ENCODE data around the gene RNF212B.
A peak's percentile ranks its signal among the peaks of the same experiment; 100 is the strongest.
"Not testable (repeated sequence)": the region's sequence is repeated elsewhere in the genome, so short reads cannot be mapped to it uniquely, and the experiment has no call there.

RNF212B gene

GRCh38 chr14:23242076-23242475, 4.3 kb downstream of the RNF212B start:
- DNase-seq (ENCODE audit: low read depth in 2 of 2): no peak

DNA sequence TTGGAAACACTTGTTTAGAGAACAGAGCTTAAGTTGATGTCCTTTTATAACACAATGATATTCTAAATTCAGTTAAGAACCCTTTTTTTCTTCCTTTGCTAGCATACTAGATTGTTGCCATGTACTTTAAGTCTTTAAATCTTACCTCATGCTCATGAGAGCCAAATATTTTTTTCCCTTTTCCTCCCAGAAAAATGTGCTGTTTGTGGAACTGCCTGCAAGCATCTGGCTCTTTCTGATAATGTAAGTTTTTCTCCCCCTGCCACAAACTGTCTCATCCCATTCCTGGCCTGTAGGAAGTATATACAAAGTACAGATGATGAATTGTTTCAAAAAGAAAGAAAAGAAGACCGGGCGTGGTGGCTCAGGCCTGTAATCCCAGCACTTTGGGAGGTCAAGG, 5.3 kb downstream of the RNF212B start:
- DNase-seq (ENCODE audit: low read depth in 2 of 2): no peak

GRCh38 chr14:23245282-23245681, 7.5 kb downstream of the RNF212B start:
- no peak for DNase-seq (ENCODE audit: low read depth in 2 of 2)

DNA sequence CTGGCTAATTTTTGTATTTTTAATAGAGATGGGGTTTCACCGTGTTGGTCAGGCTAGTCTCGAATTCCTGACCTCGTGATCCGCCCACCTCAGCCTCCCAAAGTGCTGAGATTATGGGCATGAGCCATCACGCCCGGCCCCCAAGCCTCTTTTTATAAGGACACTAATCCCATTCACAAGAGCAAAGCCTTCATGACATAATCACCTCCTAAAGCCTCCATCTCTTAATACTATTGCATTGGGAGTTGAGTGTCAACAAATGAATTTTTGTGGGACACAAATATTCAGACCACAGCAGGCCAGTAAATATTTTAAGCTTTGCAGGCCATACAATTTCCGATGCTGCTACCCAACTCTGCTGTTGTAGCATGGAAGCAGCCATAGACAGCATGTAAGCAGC, 10.9 kb downstream of the RNF212B start:
- DNase-seq (ENCODE audit: low read depth in 2 of 2): no peak

- no peak for DNase-seq (ENCODE audit: low read depth in 2 of 2)
Measured at GRCh38 chr14:23249824-23250223, 12.1 kb downstream of the RNF212B start.

DNA sequence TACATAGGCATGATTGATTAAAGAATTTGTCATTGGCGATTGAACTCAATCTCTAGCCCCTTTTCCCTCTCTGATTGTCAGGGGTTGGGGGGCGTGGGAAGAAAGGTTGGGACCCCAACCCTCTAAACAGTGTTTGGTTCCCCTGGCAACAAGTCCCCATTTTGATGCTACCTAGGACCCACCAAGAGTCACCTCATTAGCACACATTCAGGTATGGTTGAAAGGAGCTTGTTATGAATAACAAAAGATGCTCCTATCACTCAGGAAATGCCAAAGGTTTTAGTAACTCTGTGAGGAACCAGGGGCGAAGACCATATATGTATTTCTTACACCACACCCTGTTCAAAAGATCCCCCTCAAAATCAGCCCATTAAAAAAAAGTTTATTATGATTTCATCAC, 14.3 kb downstream of the RNF212B start:
- no peak for DNase-seq (ENCODE audit: low read depth in 2 of 2)

DNA sequence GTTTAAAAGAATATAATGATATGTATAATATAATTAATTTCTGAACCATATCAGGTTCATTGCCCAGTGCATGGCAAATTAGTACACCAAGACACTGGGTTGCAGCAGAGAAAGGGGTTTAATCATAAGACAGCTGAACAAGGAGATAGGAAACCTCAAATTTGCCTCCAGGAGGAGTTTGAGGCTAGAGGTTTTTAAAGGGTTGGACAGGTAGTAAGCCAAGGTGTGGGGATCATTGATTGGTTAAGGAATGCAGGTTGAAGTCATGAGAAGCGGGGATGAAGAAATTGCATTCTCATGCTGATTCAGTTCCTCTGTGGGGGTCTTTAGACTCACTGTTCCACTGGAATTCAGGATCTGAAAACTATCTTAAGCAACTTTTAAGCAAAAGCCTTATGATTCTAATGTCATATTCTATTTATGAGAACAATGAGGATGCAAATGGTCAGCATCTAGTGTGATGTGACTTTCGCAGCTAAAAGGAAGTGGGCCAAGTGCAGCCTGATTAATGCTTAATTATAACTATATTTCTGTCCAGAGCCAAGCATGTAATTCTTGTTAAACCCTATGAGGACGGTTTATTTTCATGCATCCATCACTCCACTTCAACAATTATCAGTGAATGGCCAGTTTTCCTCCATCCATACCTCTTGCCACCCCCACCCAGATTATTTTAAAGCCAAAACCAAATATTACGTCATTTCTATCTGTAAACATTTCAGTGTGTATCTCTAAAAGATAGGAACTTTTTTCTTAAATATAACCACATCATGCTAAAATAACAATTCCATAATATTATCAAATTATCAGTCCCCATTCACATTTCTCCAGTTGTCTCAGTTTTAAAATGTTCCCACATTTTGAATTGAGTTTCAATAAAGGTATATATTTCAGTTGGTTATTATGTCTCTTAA, 14.9 kb downstream of the RNF212B start:
- no peak for DNase-seq (ENCODE audit: low read depth in 2 of 2)

DNA sequence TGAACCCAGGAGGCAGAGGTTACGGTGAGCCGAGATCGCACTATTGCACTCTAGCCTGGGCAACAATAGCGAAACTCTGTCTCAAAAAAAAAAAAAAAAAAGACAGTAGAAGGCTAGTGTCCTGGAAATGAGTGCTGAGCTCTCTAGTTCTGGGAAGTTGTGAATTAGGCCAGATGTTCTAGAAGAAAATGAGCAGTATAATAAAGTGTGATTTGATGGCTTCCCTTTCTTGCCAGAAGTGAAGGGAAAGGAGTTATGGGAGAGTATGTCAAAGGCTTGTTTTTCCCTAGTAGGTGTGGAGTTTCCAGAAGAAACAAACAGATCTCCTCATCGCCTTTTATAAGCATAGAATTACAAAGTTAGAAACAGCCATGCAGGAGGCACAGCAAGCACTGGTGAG, 20.5 kb downstream of the RNF212B start:
- no peak for DNase-seq (ENCODE audit: low read depth in 2 of 2)

GRCh38 chr14:23259426-23259825, 21.7 kb downstream of the RNF212B start:
- no peak for DNase-seq (ENCODE audit: low read depth in 2 of 2)

GRCh38 chr14:23260849-23261248, 23.1 kb downstream of the RNF212B start:
- DNase-seq (ENCODE audit: low read depth in 2 of 2): not testable (repeated sequence)

DNA sequence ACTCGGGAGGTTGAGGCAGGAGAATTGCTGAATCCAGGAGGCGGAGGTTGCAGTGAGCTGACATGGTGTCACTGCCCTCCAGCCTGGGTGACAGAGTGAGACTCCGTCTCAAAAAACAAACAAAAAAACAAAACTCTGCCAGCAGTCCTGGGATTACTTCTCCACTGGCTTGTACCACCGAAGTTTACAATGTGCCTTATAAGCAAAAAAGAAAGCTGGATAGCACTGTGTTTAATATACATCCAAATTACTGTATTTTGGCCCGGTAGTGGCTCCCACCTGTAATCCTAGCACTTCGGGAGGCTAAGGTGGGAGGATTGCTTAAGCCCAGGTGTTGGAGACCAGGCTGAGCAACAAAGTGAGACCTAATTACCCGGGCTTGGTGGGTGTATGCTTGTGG, 31.5 kb downstream of the RNF212B start:
- no peak for DNase-seq (ENCODE audit: low read depth in 2 of 2)

DNA sequence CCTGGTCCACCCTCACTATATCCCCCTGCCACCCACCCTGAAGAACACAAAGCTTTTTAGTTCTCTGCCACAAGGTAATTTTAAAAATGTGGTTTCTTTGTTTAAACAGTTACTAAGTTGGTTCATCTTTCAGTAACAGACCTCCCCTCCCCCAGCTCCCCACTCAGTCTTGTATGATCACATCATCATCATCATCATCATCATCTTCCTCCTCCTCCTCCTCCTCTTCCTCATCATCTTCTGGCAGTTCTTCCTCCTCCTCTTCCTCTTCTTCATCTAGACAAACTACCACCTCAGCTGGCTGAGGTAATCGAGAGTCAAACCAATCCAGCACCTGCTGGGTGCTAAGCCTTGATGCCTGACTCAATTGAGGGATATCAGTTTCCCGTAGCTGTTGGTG, 37.7 kb downstream of the RNF212B start:
- DNase-seq (ENCODE audit: low read depth in 2 of 2): no peak

DNA sequence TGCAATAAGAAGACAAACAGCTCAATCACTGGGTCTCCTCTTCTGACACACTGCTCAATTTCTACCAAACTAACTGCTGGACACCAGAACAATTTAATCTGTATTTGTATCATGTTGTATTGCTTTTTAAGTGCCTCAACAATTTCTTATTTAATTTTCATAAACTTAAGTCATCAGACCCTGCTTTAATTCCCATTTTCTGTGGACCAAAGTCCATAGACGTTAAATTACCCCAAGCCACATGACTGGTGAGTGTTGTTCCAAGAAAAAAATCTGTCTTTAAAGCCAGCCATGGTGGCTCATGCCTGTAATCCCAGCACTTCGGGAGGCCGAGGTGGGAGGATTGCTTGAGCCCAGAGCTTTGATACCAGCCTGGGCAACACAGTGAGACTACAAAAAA, 39.5 kb downstream of the RNF212B start:
- no peak for DNase-seq (ENCODE audit: low read depth in 2 of 2)

DNA sequence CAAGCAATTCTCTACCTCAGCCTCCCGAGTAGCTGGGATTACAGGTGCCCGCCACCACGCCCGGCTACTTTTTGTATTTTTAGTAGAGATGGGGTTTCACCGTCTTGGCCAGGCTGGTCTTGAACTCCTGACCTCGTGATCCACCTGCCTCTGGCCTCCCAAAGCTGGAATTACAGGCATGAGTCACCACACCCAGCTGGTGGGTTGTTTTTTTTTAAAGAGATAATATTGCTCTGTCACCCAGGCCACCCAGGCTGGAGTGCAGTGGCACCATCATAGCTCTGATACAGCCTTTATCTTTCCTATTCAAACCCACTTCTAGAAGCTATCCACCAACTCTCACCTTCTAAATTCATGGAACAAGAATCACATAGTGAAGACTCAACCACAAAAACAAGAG, 40.2 kb downstream of the RNF212B start:
- DNase-seq (ENCODE audit: low read depth in 2 of 2): not testable (repeated sequence)

DNA sequence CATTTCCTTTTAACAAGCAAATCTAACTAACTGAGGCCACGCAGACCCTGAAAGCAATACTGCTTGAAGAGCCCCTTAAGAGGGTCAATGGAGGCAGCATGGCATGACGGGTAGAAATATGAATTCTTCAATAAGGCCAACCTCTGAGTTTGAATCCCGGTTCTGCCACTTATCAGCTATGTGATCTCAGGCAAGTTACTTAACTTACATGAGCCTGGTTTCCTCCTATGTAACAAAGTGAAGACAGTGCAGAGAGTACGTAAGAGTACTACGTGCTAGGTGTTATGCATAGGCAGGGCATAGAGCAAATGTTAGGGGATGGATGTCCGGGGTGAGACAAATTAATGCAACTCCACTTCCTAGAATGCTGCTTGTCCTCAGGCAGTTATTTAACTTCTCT, 43.5 kb downstream of the RNF212B start:
- no peak for DNase-seq (ENCODE audit: low read depth in 2 of 2)

- DNase-seq (ENCODE audit: low read depth in 2 of 2): no peak
Measured at GRCh38 chr14:23284654-23285529, 47.2 kb downstream of the RNF212B start.

DNA sequence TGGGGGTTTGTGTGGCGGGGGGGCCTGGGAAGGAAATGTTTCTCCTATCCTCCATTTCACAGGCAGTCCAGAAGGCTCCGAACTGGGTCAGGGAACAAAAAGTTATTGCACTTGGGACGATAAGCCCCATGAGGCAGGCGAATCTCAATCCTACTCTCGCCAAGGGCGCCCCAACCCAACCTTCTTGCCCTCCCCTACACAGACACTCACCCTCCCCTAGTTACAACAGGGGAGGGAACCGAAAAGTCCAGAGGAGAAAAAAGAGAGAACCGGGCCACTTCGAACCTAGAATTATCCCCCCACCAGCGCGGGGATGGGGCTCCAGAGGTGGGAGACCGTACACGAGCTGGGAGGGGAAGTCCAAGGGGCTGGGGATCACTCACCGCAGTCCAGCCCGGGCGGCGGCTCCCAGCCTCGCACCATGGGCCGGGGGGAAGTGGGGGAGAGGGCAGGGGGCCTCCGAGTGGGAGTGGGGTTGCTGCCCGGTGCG, 47.8 kb downstream of the RNF212B start:
- DNase-seq (ENCODE audit: low read depth in 2 of 2): no peak

DNA sequence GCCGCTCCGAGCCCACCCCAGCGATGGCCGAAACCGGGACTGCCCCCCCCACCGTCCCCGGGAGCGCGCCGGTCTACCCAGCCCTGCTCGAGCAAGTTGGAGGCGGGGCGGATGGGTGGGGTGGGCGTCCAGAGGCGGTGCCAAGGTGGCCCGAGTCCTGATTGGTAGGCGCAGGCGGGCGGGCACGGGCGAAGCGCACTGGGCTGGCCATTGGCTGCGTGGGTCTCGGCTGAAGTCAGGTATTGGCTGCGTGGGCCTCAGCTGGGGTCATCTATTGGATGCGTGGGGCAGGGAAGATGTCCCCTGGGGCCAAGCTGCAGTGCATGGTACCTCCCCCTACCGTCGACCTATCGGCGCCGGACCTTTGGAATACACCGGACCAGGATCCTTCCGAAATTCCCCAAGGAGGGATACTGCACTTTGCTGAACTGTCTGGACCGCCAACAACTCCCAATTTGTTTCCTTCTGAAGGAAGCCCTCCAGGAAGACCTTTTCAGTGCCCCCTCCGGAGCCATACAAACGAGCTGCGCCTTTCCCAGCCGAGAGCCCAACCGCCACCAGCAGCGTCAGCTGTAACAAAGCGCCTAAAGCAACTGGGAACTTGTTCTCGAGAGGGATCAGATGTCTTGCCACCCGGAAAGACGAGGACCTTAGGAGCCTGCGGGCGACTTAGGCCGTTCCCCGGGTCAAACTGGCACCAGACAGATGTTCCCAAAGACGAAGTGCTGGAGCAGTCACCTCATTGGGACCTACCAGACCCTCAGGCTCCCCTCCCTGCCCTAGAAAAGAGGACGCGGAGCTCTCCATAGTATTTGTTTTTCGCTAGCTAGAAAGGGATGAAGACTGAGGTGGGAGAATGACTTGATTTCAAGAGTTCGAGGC, 48.5 kb downstream of the RNF212B start, which contains the start of gene HOMEZ:
Gene HOMEZ (minus strand): TSS at position 113 of the 882 bp plus-strand sequence. CDS start 180 bp downstream, outside the sequence.
- DNase-seq (ENCODE audit: low read depth in 2 of 2): peak; percentile 95 to 98

- no peak for DNase-seq (ENCODE audit: low read depth in 2 of 2)
Measured at GRCh38 chr14:23286902-23287479, 49.3 kb downstream of the RNF212B start.

DNA sequence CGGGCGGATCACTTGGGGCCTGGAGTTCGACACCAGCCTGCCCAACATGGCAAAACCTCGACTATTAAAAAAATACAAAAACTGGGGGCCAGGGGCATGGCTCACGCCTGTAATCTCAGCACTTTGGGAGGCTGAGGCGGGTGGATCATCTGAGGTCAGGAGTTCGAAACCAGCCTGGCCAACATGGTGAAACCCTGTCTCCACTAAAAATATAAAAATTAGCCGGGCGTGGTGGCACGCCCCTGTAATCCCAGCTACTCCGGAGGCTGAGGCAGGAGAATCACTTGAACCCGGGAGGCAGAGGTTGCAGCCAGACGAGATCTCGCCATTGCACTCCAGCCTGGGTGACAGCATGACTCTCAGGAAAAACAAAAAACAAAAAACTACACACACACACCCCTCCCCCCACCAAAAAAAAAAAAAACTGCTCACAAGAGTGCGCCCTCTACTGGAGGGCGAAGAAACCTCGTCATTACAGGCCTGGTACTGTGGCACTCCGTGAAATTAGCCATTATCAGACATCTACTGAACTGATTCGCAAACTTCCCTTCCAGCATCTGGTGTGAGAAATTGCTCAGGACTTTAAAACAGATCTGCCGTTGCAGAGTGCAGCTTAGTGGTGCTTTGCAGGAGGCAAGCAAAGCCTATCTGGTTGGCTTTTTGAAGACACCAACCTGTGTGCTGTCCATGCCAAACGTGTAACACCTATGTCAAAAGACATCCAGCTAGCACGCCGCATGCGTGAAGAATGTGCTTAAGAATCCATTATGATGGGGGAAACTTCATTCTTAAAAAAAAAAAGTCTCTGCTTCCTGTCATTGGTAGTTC, 57.2 kb downstream of the RNF212B start:
- peak in 1 of 2 donors; percentile 20 for DNase-seq (ENCODE audit: low read depth in 2 of 2)
